GM19240 (cell line): ENCODE measurements around the gene MAML2.
A peak's percentile ranks its signal among the peaks of the same experiment; 100 is the strongest.

Experiments used
- DNase-seq: peaks from one replicate; pipeline ENCODE4 v3.0.0; 2011; ENCODE audit warnings: low spot score; ENCODE audit not compliant: insufficient read length

Gene MAML2

GRCh38 chr11:96339706-96340554 lies 3.1 kb downstream of the MAML2 start:
- no peak for DNase-seq

- DNase-seq, result peak; percentile 24
Observed at GRCh38 chr11:96338910-96339705, 3.9 kb downstream of the MAML2 start.

GRCh38 chr11:96337541-96338431 lies 5.2 kb downstream of the MAML2 start:
- no peak for DNase-seq

DNA sequence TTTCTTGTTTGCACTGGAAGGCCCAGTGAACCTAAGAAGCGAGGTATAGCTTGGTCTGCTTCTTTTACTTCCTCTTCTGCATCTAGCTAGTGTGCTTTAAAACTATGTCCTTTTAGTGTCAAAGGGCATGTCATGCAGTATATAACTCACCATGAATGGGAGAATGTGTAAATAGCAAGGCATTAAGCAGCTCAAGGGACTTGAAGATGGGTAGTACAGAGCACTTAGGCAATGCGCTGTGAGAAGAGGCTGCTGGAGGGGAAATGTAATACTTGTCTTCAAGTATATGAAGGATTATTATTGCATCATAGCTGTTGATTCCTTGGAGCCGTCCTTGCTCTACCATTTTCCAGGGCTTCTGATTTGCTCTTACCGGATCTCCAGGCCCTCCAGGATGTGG lies 7.6 kb downstream of the MAML2 start:
- no peak for DNase-seq

DNA sequence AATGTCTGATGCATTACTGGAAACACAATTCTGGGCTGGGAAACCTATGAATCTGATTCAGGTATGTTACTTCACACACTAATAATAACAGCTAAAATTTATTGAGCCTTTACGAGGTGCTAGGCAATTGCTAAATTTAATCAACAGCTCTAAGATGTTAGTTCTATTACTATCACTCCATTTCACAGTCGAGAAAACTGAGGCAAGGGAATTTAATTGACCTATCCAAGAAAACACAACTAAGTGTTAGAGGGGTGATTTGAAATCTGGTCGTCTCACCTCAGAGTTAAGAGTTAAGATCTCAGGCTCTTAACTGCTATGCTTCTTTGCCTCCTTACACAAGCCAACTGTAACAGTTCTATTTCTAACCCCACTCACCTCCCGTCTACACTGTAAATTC lies 8.8 kb downstream of the MAML2 start:
- DNase-seq, result no peak

DNA sequence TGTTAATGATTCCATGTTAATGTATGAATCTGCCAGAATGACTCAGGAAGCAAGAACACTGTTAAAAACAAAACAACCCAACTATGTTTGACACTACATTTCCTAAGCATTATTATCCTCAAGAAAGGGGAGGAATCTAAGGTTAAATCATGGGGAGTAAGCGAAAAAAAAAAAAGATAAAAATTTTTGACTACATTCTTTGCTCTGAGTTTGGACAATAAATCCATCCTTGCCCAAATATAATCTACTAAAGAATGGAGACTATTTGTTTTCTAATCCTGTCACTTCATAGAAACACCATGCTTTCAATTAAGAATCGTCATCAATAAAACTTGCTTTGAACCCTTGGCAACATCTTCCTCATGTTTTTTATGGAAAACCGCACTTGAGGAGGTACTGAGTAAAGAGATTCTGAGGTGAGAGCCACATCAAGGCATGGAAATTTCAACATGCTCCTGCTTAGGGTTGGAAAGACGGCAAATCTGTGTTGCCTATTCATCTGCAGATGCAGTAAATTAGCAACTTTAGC lies 9.7 kb downstream of the MAML2 start:
- no peak for DNase-seq

DNA sequence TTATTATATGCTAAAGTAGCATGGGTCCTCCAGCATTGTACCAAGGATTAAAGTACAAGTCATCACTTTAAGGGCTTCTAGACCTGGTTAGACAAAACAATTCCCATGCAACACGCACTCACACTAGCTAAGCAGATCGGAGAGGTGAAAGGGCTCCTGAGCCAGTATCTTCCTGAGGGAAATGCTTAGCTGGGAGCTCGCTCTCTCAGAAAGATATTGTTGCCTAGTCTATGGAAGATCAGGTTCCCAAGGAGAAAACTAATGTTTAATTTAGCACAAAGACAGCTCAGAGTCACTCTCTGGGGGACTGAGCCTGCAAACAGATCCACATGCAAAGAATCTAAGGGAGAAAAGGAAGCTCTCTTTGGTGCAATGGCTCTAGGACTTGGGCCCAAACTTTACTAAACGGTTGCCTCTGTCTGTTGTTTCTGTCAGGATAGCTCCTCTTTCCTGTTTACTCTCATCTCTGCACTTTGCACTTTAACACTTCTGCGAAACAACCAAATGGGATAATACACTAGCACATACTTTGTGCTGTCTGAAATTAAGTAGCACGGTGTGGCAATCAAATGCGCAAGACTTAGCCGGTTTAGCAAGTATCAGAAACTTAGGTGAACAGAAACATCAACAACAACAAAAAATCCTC lies 10.7 kb downstream of the MAML2 start:
- DNase-seq, result no peak

- DNase-seq, result no peak
Observed at GRCh38 chr11:96331699-96332116, 11.3 kb downstream of the MAML2 start.

GRCh38 chr11:96330511-96330859 lies 12.5 kb downstream of the MAML2 start:
- DNase-seq, result no peak

GRCh38 chr11:96329855-96330510 lies 13.0 kb downstream of the MAML2 start:
- DNase-seq, result no peak

GRCh38 chr11:96329419-96329818 lies 13.6 kb downstream of the MAML2 start:
- no peak for DNase-seq

- no peak for DNase-seq
Observed at GRCh38 chr11:96328395-96329010, 14.5 kb downstream of the MAML2 start.

DNA sequence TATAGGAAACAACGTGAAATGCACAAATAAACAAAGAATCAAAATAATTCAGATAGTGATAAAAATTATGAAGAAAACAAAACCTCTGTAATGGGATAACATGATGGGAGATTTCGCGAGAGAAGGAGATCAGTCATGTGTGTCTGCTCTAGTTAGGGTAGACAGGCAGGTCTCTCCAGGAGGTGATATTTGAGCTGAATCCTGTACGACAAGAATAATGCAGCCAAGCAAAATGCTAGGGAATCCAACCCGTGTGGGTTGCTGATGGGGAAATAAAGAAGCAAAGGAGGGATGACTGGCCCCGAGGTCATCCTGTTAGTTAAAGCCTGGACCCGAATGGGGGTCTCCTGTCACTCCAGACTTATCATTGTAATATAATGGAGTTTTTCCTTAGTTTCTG lies 16.0 kb downstream of the MAML2 start:
- no peak for DNase-seq

DNA sequence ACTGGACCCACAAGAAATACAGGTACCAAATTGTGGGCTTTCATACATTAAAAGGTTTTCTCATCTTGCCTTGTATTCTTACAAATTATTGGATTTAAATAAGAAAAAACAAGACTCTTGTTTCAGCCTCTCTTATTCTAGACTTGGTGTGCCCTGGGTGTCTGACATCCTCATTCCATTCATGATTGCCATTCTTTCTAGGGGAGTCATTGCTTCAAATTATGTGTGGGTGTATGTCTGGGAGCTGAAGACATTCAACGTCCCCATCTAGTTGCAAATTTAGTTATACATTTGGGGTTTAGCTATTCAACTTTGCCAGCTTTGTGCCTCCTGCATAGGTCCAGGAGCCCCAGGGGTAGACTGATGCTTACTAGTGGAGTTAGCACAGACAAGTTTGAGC lies 18.1 kb downstream of the MAML2 start:
- DNase-seq, result no peak

DNA sequence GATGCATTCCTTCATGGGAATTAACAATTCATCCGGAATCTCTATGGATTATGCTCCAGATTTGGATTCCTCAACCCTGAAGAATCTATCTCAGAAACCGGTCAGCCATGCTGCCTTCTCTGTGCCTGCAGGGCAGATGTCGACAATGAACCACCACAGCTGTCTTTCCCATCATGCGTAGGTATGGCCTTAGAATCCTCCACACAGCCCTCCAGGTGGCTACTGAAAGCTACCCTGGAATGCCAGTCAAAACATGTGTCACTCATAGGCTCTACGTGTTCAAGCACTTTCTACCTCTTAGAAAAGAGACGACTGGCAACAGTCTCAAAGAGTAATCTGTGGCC lies 19.4 kb downstream of the MAML2 start:
- DNase-seq, result no peak

DNA sequence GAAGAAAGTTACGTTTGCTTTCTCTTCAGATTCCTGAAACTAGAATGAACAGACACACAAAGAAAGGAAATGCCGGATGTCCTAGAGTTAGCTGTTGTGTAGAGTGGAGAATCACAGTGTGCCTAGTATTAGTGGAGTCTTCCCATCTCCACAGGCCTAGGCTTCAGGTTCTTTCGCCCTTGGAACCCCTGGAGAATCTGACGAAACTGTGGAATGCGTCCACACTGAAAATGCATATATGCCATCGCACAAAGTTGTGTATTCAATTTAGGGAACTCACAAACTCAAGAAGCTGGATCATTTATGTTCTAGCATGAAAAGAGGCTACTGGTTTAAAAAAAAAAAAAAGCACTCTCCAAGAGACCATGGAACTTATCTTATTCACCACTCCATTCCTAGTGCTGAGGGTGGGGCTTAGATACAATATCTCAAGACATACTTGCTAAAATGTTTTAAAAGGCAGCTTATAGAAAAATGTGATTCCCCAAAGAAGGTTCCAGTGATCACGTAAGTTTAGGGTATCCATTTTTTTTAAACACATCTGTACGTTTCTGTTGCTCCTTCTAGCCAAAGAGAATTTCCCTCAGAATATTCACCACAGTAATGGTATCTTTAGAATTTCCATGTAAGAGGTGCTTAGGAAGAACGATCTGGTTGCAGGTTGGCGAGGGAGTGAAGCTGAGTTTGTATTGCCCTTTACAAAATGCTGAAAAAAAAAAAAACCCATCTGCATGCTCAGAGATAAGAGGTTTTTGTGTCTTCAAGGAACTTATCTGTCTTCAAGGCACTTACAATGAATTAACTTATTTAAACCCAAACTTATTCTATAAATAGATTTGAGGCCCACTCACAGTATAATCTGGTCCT lies 20.0 kb downstream of the MAML2 start:
- DNase-seq, result no peak

GRCh38 chr11:96321091-96321490 lies 21.9 kb downstream of the MAML2 start:
- DNase-seq, result no peak

DNA sequence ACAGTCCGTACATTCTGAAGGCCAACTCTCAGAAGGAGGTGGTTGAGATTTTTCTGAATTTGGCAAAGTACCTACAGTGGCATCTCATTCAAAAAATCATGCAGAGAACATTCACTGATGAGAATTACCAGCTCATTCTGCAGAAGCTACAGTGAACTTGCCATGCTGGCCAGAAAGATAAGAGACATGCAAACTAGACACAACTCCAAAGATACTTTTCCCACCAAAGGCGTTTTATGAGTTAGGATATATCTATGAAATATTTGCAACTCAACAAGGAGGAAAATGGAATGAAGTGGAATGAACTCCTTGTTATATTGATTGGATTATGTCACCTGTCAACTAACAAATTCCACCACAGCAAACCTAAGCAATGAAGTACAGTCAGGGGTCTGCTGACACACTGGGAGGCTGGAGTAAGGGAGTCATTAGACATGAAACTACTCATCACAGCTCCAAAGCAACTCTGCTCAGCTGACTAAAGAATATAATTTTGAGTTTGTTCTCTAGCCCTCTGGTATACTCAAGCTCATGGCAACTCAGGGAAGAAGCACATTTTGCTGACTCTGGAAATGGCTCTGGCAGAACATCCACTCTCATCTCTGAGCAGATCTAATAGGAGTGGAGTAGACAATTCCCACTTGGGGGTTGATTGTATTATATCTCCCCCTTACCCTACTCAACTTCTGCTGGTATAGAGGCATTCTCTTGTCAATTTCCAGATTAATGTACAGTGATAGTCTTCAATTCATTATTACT lies 22.9 kb downstream of the MAML2 start:
- DNase-seq, result no peak
